Endothelial cell (in vitro differentiated cells): ENCODE measurements around the gene FOXP4. TPM values are rescaled to one million over a fixed set of nuclear protein-coding genes. Genes with fewer than 3 reads are reported as not detected.

Source experiments
- DNase-seq: peaks from one replicate; pipeline ENCODE4 v3.0.0; 2021; ENCODE audit warnings: low spot score
- H3K27ac Mint-ChIP-seq: one replicate; pipeline ENCODE4 v1.8.0; 2021; ENCODE audit warnings: mixed read lengths, inconsistent platforms; ENCODE audit not compliant: unreplicated experiment
- H3K27me3 Mint-ChIP-seq: one replicate; pipeline ENCODE4 v1.8.0; 2021; ENCODE audit warnings: mild to moderate bottlenecking, moderate library complexity, mixed read lengths, inconsistent platforms; ENCODE audit not compliant: unreplicated experiment
- H3K36me3 Mint-ChIP-seq: one replicate; pipeline ENCODE4 v1.8.0; 2021; ENCODE audit warnings: mild to moderate bottlenecking, low read depth, mixed read lengths, inconsistent platforms; ENCODE audit not compliant: unreplicated experiment
- H3K4me1 Mint-ChIP-seq: one replicate; pipeline ENCODE4 v1.8.0; 2021; ENCODE audit warnings: mild to moderate bottlenecking, mixed read lengths, inconsistent platforms; ENCODE audit not compliant: unreplicated experiment
- H3K4me3 Mint-ChIP-seq: one replicate; pipeline ENCODE4 v1.8.0; 2021; ENCODE audit warnings: mild to moderate bottlenecking, mixed read lengths, inconsistent platforms; ENCODE audit not compliant: unreplicated experiment
- H3K9me3 Mint-ChIP-seq: one replicate; pipeline ENCODE4 v1.8.0; 2021; ENCODE audit warnings: mixed read lengths, inconsistent platforms; ENCODE audit not compliant: unreplicated experiment
- CTCF ChIP-seq: fragments of 200-600 bp; sonication (generic); IDR thresholded peaks from one replicate; pipeline ENCODE4 v1.5.0; 2021; ENCODE audit warnings: antibody characterized with exemption; ENCODE audit not compliant: unreplicated experiment
- total RNA-seq: library from RNA; stranded (reverse); fragmentation: NEBNext Ultra II Directional; extraction: Animal tissue kit (Norgen Biotek cat#: 25700); gene quantifications from one replicate; pipeline ENCODE4 v1.2.1, GENCODE V29; 2021; ENCODE audit not compliant: unreplicated experiment

Gene FOXP4
- total RNA-seq, 1 donor from 2014 or later, result 32.5 TPM

GRCh38 chr6:41586252-41587007 lies 40.2 kb downstream of the FOXP4 start:
- DNase-seq, result no peak
- peak overlapping the region; percentile 42 for H3K27ac Mint-ChIP-seq
- peak overlapping the region; percentile 25 for H3K4me3 Mint-ChIP-seq
- H3K9me3 Mint-ChIP-seq, result no peaks in the 10 kb centered on the region
- H3K4me1 Mint-ChIP-seq, result peaks cover 19% of the 10 kb centered on the region
- peaks cover 14% of the 10 kb centered on the region for H3K36me3 Mint-ChIP-seq
- no peak for TF ChIP-seq CTCF
- H3K27me3 Mint-ChIP-seq, result peaks cover 12% of the 10 kb centered on the region

- peaks cover 11% of the 10 kb centered on the region for H3K4me1 Mint-ChIP-seq
- H3K36me3 Mint-ChIP-seq, result peaks cover 14% of the 10 kb centered on the region
- no peak overlapping the region for H3K4me3 Mint-ChIP-seq
- H3K27ac Mint-ChIP-seq, result no peak overlapping the region
- H3K9me3 Mint-ChIP-seq, result no peaks in the 10 kb centered on the region
- peaks cover 12% of the 10 kb centered on the region for H3K27me3 Mint-ChIP-seq
- DNase-seq, result no peak
- TF ChIP-seq CTCF, result no peak
These were observed 41.1 kb downstream of the FOXP4 start for GRCh38 chr6:41587131-41587879.

- no peak overlapping the region for H3K27ac Mint-ChIP-seq
- H3K4me1 Mint-ChIP-seq, result peaks cover 11% of the 10 kb centered on the region
- H3K27me3 Mint-ChIP-seq, result peaks cover 12% of the 10 kb centered on the region
- H3K4me3 Mint-ChIP-seq, result no peak overlapping the region
- H3K36me3 Mint-ChIP-seq, result peaks cover 14% of the 10 kb centered on the region
- DNase-seq, result no peak
- H3K9me3 Mint-ChIP-seq, result no peaks in the 10 kb centered on the region
- no peak for TF ChIP-seq CTCF
These were observed 41.9 kb downstream of the FOXP4 start for GRCh38 chr6:41588111-41588510.

GRCh38 chr6:41589223-41589622 lies 43.0 kb downstream of the FOXP4 start:
- H3K27me3 Mint-ChIP-seq, result peaks cover 12% of the 10 kb centered on the region
- peaks cover 14% of the 10 kb centered on the region for H3K36me3 Mint-ChIP-seq
- H3K9me3 Mint-ChIP-seq, result no peaks in the 10 kb centered on the region
- no peak for TF ChIP-seq CTCF
- peaks cover 1% of the 10 kb centered on the region for H3K4me1 Mint-ChIP-seq
- no peak overlapping the region for H3K27ac Mint-ChIP-seq
- H3K4me3 Mint-ChIP-seq, result no peak overlapping the region
- no peak for DNase-seq
